GM19099 (cell line): ENCODE results near the gene UBIAD1.

Experiments used
- POLR2A ChIP-seq: IDR thresholded peaks from 3 replicates; pipeline ENCODE4 v1.6.1; 2011; ENCODE audit warnings: low read depth; ENCODE audit not compliant: insufficient read length; ENCODE audit errors: extremely low read depth

The UBIAD1 gene

DNA sequence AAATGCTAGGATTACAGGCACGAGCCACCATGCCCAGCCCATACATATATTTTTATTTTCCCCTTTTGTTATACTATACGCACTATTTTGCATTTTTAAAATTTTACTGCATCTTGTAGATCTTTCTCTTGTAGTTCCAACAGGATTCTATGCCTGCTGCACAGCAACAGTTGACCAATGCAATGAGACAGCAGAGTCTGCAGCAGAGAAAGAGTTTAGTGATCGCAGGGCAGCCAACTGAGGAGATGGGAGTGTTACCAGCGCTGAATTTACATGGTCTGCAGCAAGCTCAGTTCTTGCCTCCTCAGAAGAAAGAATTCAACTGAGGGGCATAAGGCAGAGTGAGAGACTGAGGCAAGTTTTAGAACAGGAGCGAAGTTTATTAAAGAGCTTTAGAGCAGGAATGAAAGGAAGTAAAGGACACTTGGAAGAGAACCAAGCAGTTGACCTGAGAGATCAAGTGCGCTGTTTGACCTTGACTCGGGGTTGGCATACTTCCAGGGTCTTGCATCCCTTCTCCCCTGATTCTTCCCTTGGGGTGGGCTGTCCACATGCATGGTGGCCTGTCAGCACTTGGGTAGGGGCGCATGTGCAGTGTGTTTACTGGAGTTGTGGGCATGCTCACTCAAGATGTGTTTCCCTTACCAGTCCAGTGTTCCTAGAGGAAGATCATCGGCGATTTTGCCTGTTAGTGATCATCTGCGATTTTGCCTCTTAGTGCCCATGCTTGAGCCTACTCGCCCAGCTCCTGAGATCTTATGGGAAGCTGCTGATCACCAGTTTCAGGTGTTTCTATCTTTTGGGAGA is 6.5 kb upstream of the UBIAD1 start:
- no peak for TF ChIP-seq POLR2A

- TF ChIP-seq POLR2A = no peak
Measured at GRCh38 chr1:11272544-11272831, 510 bp upstream of the UBIAD1 start.

GRCh38 chr1:11273595-11274234 is 717 bp downstream of the UBIAD1 start:
- no peak for TF ChIP-seq POLR2A

DNA sequence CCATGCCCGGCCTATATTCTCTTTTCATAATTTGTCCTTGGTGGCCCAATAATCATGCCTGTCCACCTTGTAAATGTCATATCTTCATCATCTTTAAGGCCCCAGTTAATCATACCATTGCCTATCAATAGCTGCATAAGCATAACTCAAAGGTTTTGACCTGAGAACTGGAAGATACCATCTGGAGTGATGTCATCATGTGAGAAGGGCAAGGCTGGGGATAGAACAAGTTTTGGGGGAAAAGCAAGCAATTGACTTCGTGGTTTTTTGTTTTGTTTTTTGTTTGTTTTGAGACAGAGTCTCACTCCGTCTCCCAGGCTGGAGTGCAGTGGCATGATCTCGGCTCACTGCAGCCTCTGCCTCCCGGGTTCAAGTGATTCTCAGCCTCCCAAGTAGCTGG is 6.2 kb downstream of the UBIAD1 start:
- TF ChIP-seq POLR2A = no peak

- no peak for TF ChIP-seq POLR2A
Measured at GRCh38 chr1:11279630-11280029, 6.6 kb downstream of the UBIAD1 start.

GRCh38 chr1:11280719-11281376 is 7.8 kb downstream of the UBIAD1 start:
- no peak for TF ChIP-seq POLR2A

DNA sequence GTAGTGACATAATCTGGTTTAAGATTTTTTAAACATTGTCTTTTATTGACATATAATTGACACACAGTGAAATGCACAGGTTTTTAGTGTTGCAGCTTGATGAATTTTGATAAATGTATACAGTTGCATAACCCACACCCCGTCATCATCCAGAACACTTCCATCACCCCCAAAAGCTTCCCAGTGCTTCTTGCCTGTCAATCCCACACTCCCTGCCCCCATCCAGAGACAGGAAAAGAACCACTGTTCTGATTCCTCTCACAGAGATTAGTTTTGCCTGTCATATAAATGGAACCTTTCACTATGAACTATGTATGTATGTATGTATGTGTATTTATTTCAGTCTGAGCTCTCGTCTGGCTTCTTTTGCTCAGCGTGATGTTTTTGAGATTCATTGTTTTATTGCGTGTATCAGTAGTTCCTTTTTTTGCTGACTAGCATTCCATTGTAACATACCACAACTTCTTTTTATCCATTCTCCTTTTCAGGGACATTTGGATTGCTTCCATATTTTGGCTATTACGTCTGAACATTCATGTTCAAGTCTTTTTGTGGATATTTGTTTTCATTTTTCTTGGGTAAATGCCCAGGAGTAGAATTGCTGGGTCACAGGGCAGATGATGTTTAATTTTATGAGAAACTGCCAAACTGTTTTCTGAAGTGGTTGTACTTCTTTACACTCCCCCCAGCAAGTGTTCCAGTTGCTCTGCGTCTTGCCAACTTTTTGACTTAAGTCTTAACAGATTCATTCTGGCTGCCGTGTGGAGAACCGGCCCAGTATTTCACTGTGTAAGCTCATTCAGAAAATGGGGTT is 8.7 kb downstream of the UBIAD1 start:
- no peak for TF ChIP-seq POLR2A

- TF ChIP-seq POLR2A = no peak
Measured at GRCh38 chr1:11283151-11283550, 10.2 kb downstream of the UBIAD1 start.

DNA sequence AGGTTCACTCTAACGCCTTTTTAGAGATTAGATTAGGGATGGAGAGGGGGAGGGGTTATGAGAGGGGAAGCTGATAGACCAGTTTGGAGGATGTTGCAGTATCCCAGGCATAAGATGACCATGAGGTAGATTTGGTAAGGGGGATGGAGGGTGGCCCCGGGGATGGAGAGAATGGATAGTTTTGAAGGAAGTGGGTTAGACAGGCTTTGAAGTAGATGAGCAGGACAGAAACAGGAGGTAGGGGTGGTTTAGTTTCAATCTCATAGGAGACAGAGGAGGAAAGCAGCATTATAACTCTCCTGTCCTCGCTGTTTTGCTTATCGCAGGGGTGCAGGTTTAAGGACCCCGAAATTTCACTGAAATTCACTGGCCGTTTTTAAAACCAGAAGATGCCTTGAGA is 11.8 kb downstream of the UBIAD1 start:
- TF ChIP-seq POLR2A = no peak

- no peak for TF ChIP-seq POLR2A
Measured at GRCh38 chr1:11285883-11286734, 13.1 kb downstream of the UBIAD1 start.

DNA sequence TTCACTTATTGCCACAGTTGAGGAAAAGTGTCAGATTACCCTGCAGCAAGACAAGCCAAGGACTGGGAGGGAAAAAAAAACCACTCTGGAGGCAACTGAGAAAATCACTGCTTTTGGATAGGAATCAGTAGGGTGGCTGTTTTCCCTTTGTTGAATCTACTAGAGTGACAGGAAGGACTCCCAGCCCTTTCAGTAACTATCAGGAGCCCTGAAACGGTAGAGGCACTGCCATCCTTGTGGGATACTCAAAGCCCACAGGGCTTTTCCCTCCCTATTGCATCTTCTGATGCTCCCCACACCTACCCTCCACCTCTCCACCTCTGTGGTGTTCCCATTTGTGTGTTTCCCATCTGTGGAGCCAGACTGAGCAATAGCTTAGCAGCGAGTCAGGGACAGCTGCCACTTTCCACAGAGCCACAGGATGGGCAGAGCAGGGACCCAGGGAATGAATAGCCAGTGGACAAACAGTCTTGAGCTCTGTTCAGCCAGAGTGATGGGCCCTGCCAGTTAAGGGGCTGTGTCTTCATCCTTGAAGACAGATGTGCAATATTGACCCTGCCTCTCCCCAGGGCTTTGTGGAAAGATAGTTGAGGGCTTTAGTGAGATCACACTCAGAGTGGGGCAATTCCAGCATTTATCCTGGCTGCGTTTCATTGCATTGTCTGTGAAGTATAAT is 13.9 kb downstream of the UBIAD1 start:
- no peak for TF ChIP-seq POLR2A

- TF ChIP-seq POLR2A = no peak
Measured at GRCh38 chr1:11289064-11289463, 16.1 kb downstream of the UBIAD1 start.

DNA sequence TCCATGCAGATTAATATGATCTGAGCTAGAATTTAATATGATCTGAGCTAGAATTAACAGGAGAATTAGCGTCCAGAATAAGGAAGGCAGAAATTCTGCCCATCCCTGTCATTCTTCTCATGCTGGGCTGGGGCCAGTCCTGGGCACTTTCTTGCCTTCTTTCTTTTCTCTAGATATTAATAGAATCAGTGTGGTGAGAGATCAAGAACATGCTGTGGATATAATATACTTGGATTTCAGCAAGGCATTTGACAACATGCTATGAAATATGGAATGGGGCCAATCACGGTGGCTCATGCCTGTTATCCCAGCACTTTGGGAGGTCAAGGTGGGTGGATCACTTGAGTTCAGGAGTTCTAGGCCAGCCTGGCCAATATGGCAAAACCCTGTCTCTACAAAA is 18.1 kb downstream of the UBIAD1 start:
- no peak for TF ChIP-seq POLR2A

- TF ChIP-seq POLR2A = no peak
Measured at GRCh38 chr1:11293856-11294255, 20.9 kb downstream of the UBIAD1 start.
